ENCODE results near the gene EFHC1. TPM values are rescaled to one million over a fixed set of nuclear protein-coding genes. Genes with fewer than 3 reads are reported as not detected.
A peak's percentile ranks its signal among the peaks of the same experiment; 100 is the strongest.

EFHC1 gene
- total and polyA plus RNA-seq, 3 donors from 2014 or later = 41.8 to 133 (median 62.9) TPM

- TF ChIP-seq POLR2A (IDR thresholded peaks at IDR 0.05) = no peak
- no peak for TF ChIP-seq CTCF (IDR thresholded peaks at IDR 0.05)
- H3K36me3 ChIP-seq (ENCODE audit: low read depth, missing control alignments) = no peaks in the 10 kb centered on the region
- 58 to 66% methylated on average over 9 of the region's 9 CpGs for WGBS, 2 donors
- H3K4me3 ChIP-seq = peak overlapping the region; percentile 29 to 48
- no peaks in the 10 kb centered on the region for H3K27me3 ChIP-seq
- intact Hi-C loops (cut with DNase I; ENCODE audit: low total_unique reads) = no loop called here
- no peak overlapping the region for H3K27ac ChIP-seq
- no peaks in the 10 kb centered on the region for H3K9me3 ChIP-seq
- DNase-seq = no peak
- H3K4me1 ChIP-seq = peaks cover 9% of the 10 kb centered on the region
Measured at GRCh38 chr6:52403627-52404026, 16.5 kb upstream of the EFHC1 start.

GRCh38 chr6:52405243-52405642, 14.9 kb upstream of the EFHC1 start:
- no peak overlapping the region for H3K27ac ChIP-seq
- H3K4me1 ChIP-seq = peaks cover 5% of the 10 kb centered on the region
- H3K9me3 ChIP-seq = no peaks in the 10 kb centered on the region
- no peak for DNase-seq
- intact Hi-C loops (cut with DNase I; ENCODE audit: low total_unique reads) = no loop called here
- no peak for TF ChIP-seq POLR2A (IDR thresholded peaks at IDR 0.05)
- TF ChIP-seq CTCF (IDR thresholded peaks at IDR 0.05) = no peak
- no peak overlapping the region for H3K4me3 ChIP-seq
- no peaks in the 10 kb centered on the region for H3K36me3 ChIP-seq (ENCODE audit: low read depth, missing control alignments)
- no peaks in the 10 kb centered on the region for H3K27me3 ChIP-seq
- 90 to 100% methylated on average over 1 of the region's 1 CpG for WGBS, 2 donors

- Histone ChIP-seq H3K4me3 (no peak overlapping the region), H3K4me1 (no peaks in the 10 kb centered on the region), H3K36me3 (ENCODE audit: low read depth, missing control alignments) (no peaks in the 10 kb centered on the region), H3K9me3 (no peaks in the 10 kb centered on the region), H3K27me3 (no peaks in the 10 kb centered on the region), H3K27ac (no peak overlapping the region)
- DNase-seq = no peak
- TF ChIP-seq POLR2A (IDR thresholded peaks at IDR 0.05) (no peak), CTCF (IDR thresholded peaks at IDR 0.05) (peak in 2 of 3 experiments; percentile 18 to 32)
- intact Hi-C loops (cut with DNase I; ENCODE audit: low total_unique reads) = no loop called here
Measured at GRCh38 chr6:52407467-52407866, 12.7 kb upstream of the EFHC1 start.

- 42 to 50% methylated on average over 1 of the region's 1 CpG for WGBS, 2 donors
- no peak for DNase-seq
- intact Hi-C loops (cut with DNase I; ENCODE audit: low total_unique reads) = no loop called here
- H3K27ac ChIP-seq = no peak overlapping the region
- H3K9me3 ChIP-seq = no peaks in the 10 kb centered on the region
- H3K4me3 ChIP-seq = no peak overlapping the region
- TF ChIP-seq CTCF (IDR thresholded peaks at IDR 0.05) (no peak), POLR2A (IDR thresholded peaks at IDR 0.05) (no peak)
- no peaks in the 10 kb centered on the region for H3K36me3 ChIP-seq (ENCODE audit: low read depth, missing control alignments)
- no peaks in the 10 kb centered on the region for H3K27me3 ChIP-seq
- no peaks in the 10 kb centered on the region for H3K4me1 ChIP-seq
Measured at GRCh38 chr6:52409499-52409898, 10.6 kb upstream of the EFHC1 start.

GRCh38 chr6:52410979-52411378, 9.2 kb upstream of the EFHC1 start:
- Histone ChIP-seq H3K9me3 (no peaks in the 10 kb centered on the region), H3K4me1 (no peaks in the 10 kb centered on the region), H3K27ac (no peak overlapping the region), H3K4me3 (no peak overlapping the region), H3K27me3 (no peaks in the 10 kb centered on the region), H3K36me3 (ENCODE audit: low read depth, missing control alignments) (no peaks in the 10 kb centered on the region)
- no peak for DNase-seq
- intact Hi-C loops (cut with DNase I; ENCODE audit: low total_unique reads) = loop anchor here (10.0 kb wide), 1 partner anchor 184 kb away; no protein-coding TSS in a partner anchor
- TF ChIP-seq POLR2A (IDR thresholded peaks at IDR 0.05) (no peak), CTCF (IDR thresholded peaks at IDR 0.05) (no peak)
